Lower leg skin (tissue), 4 donors: ENCODE measurements around the gene FLT1. TPM values are rescaled to one million over a fixed set of nuclear protein-coding genes. Genes with fewer than 3 reads are reported as not detected.

Source experiments
- DNase-seq, 2 donors: peaks; one replicate each; pipeline ENCODE4 v3.0.0-alpha.2; 2019; ENCODE audit warnings: low spot score in 2 of 2
- H3K4me3 ChIP-seq: fragments of 200-600 bp; sonication (generic); 2 replicates; pipeline ENCODE4 v1.5.1; 2017; ENCODE audit warnings: mild to moderate bottlenecking, low read depth; ENCODE audit not compliant: poor library complexity, severe bottlenecking
- CTCF ChIP-seq, 3 donors: fragments of 450-650 bp; IDR thresholded peaks; one replicate each; pipeline ENCODE4 v1.5.1; 2016; ENCODE audit warnings: antibody characterized with exemption in 3 of 3, mild to moderate bottlenecking in 3 of 3, moderate library complexity in 2 of 3
- POLR2A ChIP-seq, 2 donors: fragments of 450-650 bp; IDR thresholded peaks; one replicate each; pipeline ENCODE4 v1.6.1; 2016 to 2017; ENCODE audit warnings: antibody characterized with exemption in 2 of 2, mild to moderate bottlenecking in 1 of 2, moderate library complexity in 1 of 2
- WGBS, 2 donors: methylation state at CpG; one replicate each; pipeline ENCODE4 v1.1.5; 2018; 5-methylcytosine and 5-hydroxymethylcytosine counted together
- intact Hi-C: fragments of 100-400 bp; cut with DNase I; formaldehyde crosslinking; loops from one replicate; pipeline ENCODE4 v1.15.0; 2023; ENCODE audit warnings: low total_unique reads
- total RNA-seq, 4 donors: library from RNA; depleted of rRNA; stranded (reverse); fragments of >200 nt; gene quantifications; one replicate each; pipeline ENCODE4 v1.1.0, GENCODE V29; 2016

The FLT1 gene
- total RNA-seq, 4 donors from 2014 or later = 5.3 to 16.3 (median 9.7) TPM

GRCh38 chr13:28526876-28527275 is 31.9 kb upstream of the FLT1 start:
- intact Hi-C loops = no loop called here
- no peak for DNase-seq
- no peak overlapping the region for H3K4me3 ChIP-seq
- WGBS, 2 donors = 75 to 79% methylated on average over 10 of the region's 10 CpGs
- no peak for TF ChIP-seq POLR2A (IDR thresholded peaks at IDR 0.05)
- TF ChIP-seq CTCF (IDR thresholded peaks at IDR 0.05) = no peak

- DNase-seq = no peak
- no peak overlapping the region for H3K4me3 ChIP-seq
- intact Hi-C loops = no loop called here
- 87 to 94% methylated on average over 8 of the region's 8 CpGs for WGBS, 2 donors
- TF ChIP-seq CTCF (IDR thresholded peaks at IDR 0.05) (no peak), POLR2A (IDR thresholded peaks at IDR 0.05) (no peak)
Measured at GRCh38 chr13:28522871-28523270, 27.9 kb upstream of the FLT1 start.

GRCh38 chr13:28513745-28514144 is 18.8 kb upstream of the FLT1 start:
- intact Hi-C loops = no loop called here
- no peak for DNase-seq
- WGBS, 2 donors = 87 to 90% methylated on average over 4 of the region's 4 CpGs
- H3K4me3 ChIP-seq = no peak overlapping the region
- no peak for TF ChIP-seq POLR2A (IDR thresholded peaks at IDR 0.05)
- TF ChIP-seq CTCF (IDR thresholded peaks at IDR 0.05) = no peak

- intact Hi-C loops = no loop called here
- 71 to 77% methylated on average over 1 of the region's 1 CpG for WGBS, 2 donors
Measured at GRCh38 chr13:28510542-28510941, 15.6 kb upstream of the FLT1 start.

GRCh38 chr13:28510066-28510465 is 15.1 kb upstream of the FLT1 start:
- DNase-seq = no peak
- TF ChIP-seq POLR2A (IDR thresholded peaks at IDR 0.05) (no peak), CTCF (IDR thresholded peaks at IDR 0.05) (no peak)
- intact Hi-C loops = no loop called here
- H3K4me3 ChIP-seq = no peak overlapping the region

More at GRCh38 chr13:28510542-28510941, 15.6 kb upstream of the FLT1 start:
- TF ChIP-seq POLR2A (IDR thresholded peaks at IDR 0.05) = no peak
- TF ChIP-seq CTCF (IDR thresholded peaks at IDR 0.05) = no peak
- no peak overlapping the region for H3K4me3 ChIP-seq
- no peak for DNase-seq

GRCh38 chr13:28505543-28506135 is 10.7 kb upstream of the FLT1 start:
- H3K4me3 ChIP-seq = no peak overlapping the region
- intact Hi-C loops = no loop called here
- WGBS, 2 donors = 38 to 44% methylated on average over 7 of the region's 7 CpGs
- TF ChIP-seq CTCF (IDR thresholded peaks at IDR 0.05) = no peak
- no peak for TF ChIP-seq POLR2A (IDR thresholded peaks at IDR 0.05)
- DNase-seq = no peak
